Measurements from ENCODE around the gene NR2E1.

The NR2E1 gene

DNA sequence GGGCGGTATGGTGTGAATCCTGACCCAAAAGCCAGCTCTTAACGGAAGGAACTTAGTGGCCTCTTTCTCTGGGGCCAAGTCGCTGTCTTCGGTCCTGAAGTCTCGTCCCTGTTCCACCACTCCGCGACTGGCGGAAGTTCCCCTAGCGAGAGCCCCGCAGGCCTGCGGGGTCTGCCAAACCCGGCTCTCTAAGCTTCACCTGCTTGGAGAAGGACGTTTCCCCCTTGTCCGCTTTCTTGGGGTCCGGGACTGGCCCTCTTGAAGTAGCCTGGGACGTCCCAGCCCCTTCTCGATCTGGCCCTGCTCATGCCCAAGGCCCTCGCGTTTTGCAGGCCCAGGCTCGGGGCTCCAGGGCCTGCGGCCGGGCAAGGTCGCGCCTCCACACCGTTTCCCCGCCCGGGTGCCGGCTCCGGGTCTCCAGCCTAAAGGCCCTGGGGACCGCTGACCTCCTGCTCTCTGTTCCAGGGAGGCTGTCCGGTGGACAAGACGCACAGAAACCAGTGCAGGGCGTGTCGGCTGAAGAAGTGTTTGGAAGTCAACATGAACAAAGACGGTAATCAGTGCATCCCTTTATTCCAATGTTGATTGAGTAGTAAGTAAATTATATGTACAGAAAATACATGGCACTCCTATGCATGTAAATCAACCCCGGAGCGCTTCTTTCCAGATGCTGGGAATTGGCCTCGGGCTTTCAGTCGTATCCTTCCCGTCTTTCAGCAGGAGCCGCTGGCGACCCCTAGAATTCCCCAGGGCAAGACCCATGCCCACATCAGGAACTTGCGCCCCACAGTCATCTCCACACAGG lies 8.8 kb downstream of the NR2E1 start:
- no peak for DNase-seq

DNA sequence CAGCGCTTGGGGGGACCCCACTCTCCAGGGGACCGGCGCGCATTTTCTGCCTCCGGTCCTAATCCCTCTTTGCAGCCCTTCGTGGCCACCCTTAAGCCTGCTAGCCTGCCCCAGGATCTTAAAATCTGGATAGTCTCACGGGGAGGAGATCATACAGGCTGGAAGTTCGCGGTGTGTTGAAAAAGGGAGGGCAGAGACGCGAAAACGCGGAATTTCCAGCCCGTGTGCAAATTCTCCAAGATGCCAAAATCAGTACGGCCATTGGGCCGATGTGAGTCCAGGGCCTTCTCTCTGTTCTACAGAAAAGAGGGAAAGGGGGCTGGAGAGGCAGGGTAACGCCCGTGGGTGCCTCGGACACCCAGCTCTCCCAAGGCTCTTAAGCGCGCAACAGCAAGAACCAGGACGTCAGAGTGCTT lies 9.4 kb downstream of the NR2E1 start:
- DNase-seq, result no peak

- peak; percentile 12 for DNase-seq
Measured at GRCh38 chr6:108175592-108176279, 9.9 kb downstream of the NR2E1 start.

GRCh38 chr6:108176281-108177089 lies 10.7 kb downstream of the NR2E1 start:
- no peak for DNase-seq

DNA sequence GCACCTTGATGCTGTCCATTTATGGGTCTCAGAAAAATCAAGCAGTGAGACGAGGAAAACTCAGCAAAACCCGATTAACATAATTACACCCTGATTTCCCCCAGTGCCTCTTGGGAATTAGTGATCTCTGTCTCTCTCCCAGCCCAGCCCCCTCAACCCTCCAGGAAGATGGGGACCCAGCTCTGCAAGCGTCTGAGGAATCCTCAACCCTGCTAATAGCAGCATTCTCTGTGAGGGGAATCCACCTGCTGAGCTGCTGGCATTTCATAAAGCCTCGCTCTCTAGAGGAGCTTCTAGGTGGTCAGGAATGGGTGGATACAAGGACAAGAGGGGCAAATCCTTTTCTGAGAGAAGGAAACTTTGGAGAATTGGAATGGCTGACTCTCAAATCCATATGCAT lies 13.9 kb downstream of the NR2E1 start:
- DNase-seq, result no peak

DNA sequence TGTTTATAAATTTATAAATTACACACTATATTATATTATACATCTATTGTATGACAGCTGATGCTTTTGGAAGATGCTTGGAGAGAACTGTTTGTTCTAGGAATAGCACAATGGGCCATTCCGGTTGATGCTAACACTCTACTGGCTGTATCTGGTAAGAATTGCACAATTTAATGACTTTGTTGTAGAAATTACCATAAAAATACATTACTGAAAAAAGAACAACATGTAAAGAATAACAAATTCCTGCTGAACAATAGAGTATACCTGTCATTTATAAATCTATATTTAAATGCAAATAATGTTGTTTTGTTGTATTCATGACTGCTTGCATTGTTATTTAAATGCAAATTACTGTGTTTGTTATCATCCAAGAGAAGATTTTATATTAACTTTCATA lies 14.4 kb downstream of the NR2E1 start:
- DNase-seq, result no peak

DNA sequence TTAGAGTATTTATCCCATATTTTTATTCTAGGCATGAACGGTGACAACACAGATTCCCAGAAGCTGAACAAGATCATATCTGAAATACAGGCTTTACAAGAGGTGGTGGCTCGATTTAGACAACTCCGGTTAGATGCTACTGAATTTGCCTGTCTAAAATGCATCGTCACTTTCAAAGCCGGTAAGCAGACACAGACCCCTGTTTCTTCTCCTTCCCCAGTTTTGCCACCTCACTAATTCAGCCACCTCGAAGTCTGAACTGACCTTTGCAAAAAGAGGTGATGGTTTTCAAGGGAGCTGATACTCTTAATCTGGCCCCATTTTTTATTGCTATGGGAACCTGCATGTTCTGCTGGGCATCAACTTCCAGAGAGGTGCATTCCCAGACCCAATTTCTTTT lies 15.0 kb downstream of the NR2E1 start:
- DNase-seq, result no peak

GRCh38 chr6:108186226-108186625 lies 20.4 kb downstream of the NR2E1 start:
- no peak for DNase-seq

- no peak for DNase-seq
Measured at GRCh38 chr6:108187519-108187918, 21.7 kb downstream of the NR2E1 start.

- DNase-seq, result no peak
Measured at GRCh38 chr6:108193131-108193530, 27.3 kb downstream of the NR2E1 start.

DNA sequence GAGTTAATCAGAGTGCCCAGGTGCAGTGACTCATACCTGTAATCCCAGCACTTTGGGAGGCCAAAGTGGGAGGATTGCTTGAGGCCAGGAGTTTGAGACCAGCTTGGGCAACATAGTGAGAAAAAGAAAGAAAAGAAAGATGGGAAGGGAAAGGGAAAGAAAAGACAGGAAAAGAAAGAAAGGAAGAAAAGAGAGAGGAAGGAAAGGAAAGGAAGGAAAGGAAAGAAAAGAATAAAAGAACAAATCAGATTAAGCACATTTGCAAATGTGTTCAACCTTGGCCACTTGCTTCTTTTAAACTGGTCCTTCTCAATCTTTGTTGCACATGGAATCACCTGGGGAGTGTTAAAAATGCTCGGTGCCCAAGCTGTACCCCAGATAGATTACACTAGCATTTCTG lies 28.0 kb downstream of the NR2E1 start:
- no peak for DNase-seq

GRCh38 chr6:108194503-108194902 lies 28.7 kb downstream of the NR2E1 start:
- DNase-seq, result no peak

DNA sequence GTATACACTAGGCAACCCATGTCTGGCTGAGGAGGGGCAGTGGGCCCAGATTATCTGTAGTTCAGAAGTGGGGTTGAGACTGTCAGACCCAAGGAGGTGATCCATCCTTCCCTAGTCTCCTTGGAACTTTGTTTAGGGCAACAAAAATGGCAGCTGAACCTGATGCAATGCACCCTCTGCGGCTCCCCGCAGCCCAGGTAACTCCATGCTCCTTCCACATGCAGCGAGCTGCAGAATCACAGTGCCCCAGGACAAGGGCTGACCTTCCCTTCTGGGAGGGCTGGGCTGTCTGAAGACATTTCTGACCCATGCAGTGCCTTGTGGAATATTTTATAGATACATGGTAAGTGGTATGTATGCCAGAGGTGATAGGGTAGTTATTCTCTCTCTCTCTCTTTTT lies 29.4 kb downstream of the NR2E1 start:
- no peak for DNase-seq

- DNase-seq, result no peak
Measured at GRCh38 chr6:108198761-108199498, 33.1 kb downstream of the NR2E1 start.

GRCh38 chr6:108200186-108200585 lies 34.4 kb downstream of the NR2E1 start:
- no peak for DNase-seq

- no peak for DNase-seq
Measured at GRCh38 chr6:108200631-108201030, 34.8 kb downstream of the NR2E1 start.

DNA sequence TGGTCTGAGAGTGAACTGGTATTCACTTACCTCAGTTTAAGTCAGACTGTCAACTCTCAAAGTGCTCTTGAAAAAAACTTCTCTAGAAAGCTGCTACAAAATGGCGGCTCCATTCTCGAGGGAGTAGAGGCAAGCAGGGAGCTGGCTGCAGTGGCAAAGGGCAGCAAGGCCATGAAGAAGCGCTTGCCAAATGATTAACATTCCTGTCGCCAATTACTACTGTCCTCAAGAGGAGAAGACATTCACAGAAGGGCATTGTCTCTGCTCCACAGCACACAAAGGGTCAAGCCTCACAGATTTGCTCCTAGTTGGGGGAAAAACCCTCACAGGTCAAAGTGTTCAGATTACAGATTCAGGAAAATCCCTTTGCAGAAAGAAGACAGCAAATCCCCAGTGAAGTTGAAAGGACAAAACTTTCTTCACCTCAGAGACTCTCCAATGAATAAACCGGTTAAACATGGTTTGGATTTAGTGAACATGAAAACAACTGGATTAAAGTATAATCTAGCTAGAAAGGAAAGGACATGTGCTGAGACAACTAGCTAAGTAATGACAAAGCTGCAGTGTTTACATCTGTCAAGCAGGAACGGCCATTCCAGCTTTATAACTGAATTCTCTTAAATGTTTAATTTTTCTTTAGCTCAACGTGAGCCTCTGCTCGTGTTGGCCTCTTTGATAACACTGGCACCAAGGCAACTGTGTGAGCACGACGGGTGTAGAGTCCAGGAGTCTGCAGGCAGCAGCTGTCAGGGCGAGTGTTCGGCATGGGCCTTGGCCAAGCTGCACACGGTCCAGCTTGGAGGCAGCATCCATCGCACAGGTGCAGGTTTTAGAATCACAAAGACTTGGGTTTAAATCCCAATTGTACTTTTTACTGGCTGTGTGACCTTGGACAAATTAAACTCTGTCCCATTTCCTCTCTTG lies 37.6 kb downstream of the NR2E1 start:
- no peak for DNase-seq

DNA sequence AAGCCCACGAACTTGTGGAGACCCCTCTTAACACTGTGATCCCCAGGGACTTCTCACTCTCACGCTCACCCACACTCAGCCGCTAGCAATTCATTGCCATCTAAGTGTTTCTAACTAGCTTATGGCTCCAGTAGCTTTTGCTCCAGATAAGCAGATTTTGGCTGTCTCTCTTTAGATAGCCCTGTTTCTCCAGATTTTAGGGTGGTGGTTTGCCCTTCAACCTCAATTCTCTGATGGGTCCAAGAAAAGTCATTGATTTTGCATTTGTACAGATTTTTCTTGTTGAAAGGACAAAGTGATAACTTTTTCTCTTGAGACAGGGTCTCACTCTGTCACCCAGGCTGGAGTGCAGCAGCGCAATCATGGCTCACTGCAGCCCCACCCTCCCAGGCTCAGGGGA lies 41.2 kb downstream of the NR2E1 start:
- no peak for DNase-seq

DNA sequence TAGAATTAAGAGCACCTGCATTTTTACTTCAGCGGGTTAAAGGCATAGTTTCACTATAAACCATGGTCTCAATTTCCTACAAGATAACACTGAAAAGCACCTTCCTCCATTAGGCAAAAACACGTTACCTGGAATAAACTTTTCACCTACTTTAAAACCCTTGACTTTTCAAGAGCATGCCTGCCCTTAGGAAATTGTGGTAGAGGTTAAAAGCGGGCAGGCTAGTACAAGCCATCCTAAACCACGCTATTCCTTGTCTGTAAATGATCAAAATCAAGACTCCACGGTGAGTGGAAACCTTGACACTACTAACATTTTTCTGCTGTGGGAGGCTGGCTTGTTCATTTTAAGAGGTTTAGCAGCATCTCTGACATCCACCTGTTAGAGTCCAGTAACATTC lies 43.9 kb downstream of the NR2E1 start:
- DNase-seq, result no peak

DNA sequence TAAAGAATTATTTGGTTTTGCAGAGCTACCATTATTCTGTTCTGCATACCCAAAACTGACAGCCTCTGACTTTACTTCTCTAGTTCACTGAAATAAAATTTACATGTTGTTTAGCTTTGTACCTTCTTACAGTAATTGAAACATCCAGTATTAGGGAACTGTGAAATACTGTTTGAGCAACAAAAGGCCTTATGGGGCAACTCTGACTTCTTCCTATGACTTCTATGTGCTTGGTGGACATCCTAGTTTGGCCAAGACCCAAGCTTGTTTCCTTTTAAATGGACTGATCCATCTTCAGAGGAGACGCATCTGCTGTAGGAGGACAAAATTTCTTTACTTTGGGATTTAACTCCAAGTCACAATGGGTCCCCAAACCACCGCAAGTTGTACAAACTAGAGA lies 44.7 kb downstream of the NR2E1 start:
- no peak for DNase-seq

- DNase-seq, result no peak
Measured at GRCh38 chr6:108211671-108212070, 45.8 kb downstream of the NR2E1 start.

GRCh38 chr6:108222064-108222463 lies 56.2 kb downstream of the NR2E1 start:
- DNase-seq, result no peak

Measured in NCI-H526 treated with DMSO at 0.1 percent for 48 hours (cell line).